ENCODE results near the gene UTS2.

Gene UTS2, protein sequence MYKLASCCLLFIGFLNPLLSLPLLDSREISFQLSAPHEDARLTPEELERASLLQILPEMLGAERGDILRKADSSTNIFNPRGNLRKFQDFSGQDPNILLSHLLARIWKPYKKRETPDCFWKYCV

GRCh38 chr1:7852804-7853683, at the start of gene UTS2:
Gene UTS2 (minus strand): TSS chr1:7853065. CDS start chr1:7853003, 62 bp downstream.
- no peak for DNase-seq

GRCh38 chr1:7899741-7900140, 46.9 kb upstream of the UTS2 start:
- no peak for DNase-seq

DNA sequence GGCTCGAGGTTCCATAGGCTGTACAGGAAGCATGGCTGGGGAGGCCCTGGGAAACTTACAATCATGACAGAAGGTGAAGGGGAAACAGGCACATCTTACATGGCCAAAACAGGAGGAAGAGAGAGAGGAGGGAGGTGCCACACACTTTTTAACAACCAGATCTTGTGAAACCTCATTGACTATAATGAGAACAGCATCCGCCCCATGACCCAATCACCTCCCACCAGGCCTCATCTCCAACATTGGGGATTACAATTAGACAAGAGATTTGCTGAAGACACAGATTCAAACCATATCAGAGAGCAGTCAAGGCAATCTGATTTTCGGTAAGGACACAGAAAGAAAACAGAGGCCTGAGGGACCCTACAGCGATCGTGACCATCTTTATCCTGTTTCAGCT, 46.1 kb upstream of the UTS2 start:
- DNase-seq: no peak

DNA sequence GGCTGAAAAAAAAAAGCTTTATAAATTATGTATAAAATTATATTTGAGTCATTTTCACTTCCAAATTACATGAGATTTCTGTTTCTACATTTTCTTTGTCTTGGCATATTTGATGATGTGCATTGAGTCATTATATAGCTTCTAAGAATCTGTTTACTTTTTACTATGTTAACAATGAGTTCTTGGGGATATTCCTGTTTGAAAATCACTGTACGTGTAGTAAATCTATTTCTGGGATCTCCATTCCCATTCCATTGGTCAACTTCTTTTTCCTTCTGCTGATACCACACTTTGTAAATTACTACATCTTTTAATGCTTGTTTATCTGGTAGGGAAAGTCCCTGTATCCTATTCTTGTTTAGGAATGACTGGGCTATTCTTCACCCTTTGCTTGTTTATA, 44.1 kb upstream of the UTS2 start:
- DNase-seq: no peak

GRCh38 chr1:7893529-7894180, 40.8 kb upstream of the UTS2 start:
- peak in 1 of 56 donors; percentile 18 for DNase-seq

DNA sequence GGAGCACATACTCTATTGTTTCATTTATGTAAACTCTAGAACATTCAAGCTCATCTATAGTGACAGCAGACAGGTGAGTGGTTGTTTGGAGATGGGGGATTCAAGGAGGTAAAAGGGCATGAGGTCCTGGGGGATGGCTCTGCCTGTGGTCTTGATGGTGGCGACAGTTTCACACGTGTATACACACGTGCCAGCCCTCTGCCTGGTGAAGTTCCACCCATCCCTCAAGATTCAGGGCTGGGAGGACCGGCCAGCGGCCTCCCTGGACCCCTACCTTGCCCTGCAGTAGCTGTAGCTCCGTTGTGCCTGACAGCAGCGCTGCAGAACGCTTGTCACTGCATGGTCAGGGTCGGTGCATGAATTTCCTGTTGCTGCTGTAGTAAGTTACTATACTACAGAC, 38.9 kb upstream of the UTS2 start:
- DNase-seq: no peak

GRCh38 chr1:7890853-7891252, 38.0 kb upstream of the UTS2 start:
- DNase-seq: no peak

DNA sequence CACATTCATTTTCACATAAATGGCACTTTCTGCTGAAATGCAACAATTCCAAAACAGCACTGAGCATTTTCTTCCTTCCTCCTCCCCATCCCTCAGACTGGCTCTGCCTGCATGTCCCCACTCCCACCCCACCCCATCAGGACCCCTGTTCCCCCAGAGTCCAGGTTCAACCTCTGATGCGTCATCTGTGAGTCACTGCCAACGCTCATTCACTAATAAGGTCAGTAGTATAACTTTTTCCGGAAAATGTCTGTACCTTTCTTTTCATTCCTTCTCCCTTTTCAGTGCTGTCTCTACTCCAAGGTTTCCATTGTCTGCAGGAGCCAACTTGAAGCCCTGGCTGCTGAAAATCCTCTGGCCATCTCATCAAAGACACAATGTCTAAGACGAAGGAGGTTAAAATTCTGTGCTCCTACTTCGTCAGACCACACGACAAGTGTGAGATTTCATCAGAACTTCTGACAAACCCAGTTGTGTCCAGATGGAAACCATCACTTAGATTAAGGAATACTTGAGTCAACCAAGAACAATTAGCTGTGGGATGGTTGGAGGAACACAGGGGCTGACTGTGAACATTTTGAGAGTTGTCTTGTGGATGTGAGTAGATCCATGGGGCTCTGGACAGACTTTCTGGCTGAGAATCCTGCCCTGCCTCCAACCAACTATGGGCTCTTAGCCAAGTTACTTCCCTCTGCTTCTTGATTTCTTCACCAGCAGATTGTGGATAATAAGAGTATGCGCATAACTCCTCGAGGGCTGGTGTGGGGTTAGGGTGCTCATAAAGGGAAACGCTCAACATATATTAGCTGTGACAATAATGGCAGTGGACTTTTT, 35.6 kb upstream of the UTS2 start:
- no peak for DNase-seq

DNA sequence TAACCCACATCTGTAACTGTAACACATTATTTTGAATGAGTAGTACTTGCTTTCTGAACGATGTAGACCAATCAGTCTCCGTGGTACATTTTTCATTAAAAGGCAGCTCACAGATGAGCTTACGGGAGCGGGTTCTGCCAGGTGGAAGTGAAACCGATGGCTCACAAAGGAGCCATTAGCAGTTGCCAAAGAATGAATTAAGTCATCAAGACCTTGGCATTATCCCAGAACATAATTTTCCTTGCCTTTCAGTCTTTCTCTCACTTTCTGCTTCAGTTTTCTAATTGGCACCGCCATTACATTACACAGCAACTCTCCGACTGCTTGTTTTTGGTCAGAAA, 33.5 kb upstream of the UTS2 start:
- peak in 8 of 56 donors; percentile 4 to 42 (median 20) for DNase-seq

- DNase-seq: peak in 1 of 56 donors; percentile 2
These were observed 32.9 kb upstream of the UTS2 start for GRCh38 chr1:7885513-7886404.

- no peak for DNase-seq
These were observed 31.9 kb upstream of the UTS2 start for GRCh38 chr1:7884757-7885156.

DNA sequence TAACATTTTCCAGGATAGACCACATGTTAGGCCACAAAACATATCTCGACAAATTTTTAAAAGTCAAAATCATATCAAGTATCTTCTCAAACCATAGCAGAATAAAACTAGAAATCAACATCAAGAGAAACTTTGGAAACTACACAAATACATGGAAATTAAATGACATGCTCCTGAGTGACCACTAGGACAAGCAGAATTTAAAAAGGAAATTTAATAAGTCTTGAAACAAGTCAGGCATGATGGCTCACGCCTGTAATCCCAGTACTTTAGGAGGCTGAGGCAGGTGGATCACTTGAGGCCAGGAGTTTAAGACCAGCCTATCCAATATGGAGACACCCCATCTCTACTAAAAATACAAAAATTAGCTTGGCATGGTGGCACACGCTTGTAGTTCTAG, 26.4 kb upstream of the UTS2 start:
- DNase-seq: no peak

DNA sequence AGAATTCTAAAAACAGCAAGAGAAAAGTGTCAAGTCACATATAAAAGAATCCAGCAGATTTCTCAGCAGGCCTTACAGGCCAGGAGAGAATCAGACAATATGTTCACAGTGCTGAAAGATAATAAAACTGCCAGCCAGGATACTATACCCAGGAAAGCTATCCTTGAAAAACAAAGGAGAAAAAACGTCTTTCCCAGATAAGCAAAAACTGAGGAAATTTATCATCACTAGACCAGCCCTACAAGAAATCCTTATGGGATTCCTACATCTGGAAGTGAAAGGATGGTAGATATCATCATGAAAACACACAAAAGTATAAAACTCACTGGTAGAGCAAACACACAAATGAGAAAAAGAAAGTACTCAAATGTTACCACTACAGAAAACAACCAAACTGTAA, 25.2 kb upstream of the UTS2 start:
- no peak for DNase-seq

GRCh38 chr1:7873801-7874795, 21.2 kb upstream of the UTS2 start:
- DNase-seq: no peak

GRCh38 chr1:7871136-7871535, 18.3 kb upstream of the UTS2 start:
- DNase-seq: no peak

- DNase-seq: no peak
These were observed 16.5 kb upstream of the UTS2 start for GRCh38 chr1:7869136-7869920.

GRCh38 chr1:7868070-7868780, 15.4 kb upstream of the UTS2 start:
- DNase-seq: no peak

- no peak for DNase-seq
These were observed 13.1 kb upstream of the UTS2 start for GRCh38 chr1:7865978-7866377.
